Duodenal mucosa (tissue), 2 donors: ENCODE measurements around the gene MYO5B.
"Not testable (repeated sequence)": the region's sequence is repeated elsewhere in the genome, so short reads cannot be mapped to it uniquely, and the experiment has no call there.

Source experiments
- H3K27ac ChIP-seq: one replicate; pipeline ENCODE4 v1.7.0; 2013; ENCODE audit warnings: low read depth, low read length
- H3K27me3 ChIP-seq, 2 donors: one replicate each; pipeline ENCODE4 v1.7.0; 2013; ENCODE audit warnings: low read length in 2 of 2, control low read depth in 1 of 2; ENCODE audit not compliant: insufficient read depth in 2 of 2, control insufficient read depth in 1 of 2
- H3K36me3 ChIP-seq, 2 donors: one replicate each; pipeline ENCODE4 v1.7.0; 2013; ENCODE audit warnings: low read length in 2 of 2, control low read depth in 1 of 2; ENCODE audit not compliant: insufficient read depth in 2 of 2, control insufficient read depth in 1 of 2
- H3K4me1 ChIP-seq, 2 donors: one replicate each; pipeline ENCODE4 v1.7.0; 2013; ENCODE audit warnings: low read length in 2 of 2, control low read depth in 1 of 2; ENCODE audit not compliant: insufficient read depth in 2 of 2, control insufficient read depth in 1 of 2
- H3K4me3 ChIP-seq, 2 donors: one replicate each; pipeline ENCODE4 v1.7.0; 2013; ENCODE audit warnings: low read length in 2 of 2, low read depth in 1 of 2
- H3K9ac ChIP-seq, 2 donors: one replicate each; pipeline ENCODE4 v1.7.0; 2013; ENCODE audit warnings: low read length in 2 of 2, low read depth in 1 of 2
- H3K9me3 ChIP-seq, 2 donors: one replicate each; pipeline ENCODE4 v1.7.0; 2013; ENCODE audit warnings: low read length in 2 of 2, control low read depth in 1 of 2; ENCODE audit not compliant: control insufficient read depth in 1 of 2

MYO5B gene

GRCh38 chr18:49812286-49813068 is 382.5 kb downstream of the MYO5B start:
- Histone ChIP-seq H3K27me3 (no peaks in the 10 kb centered on the region), H3K9ac (peak overlapping the region; percentile 89 to 97), H3K36me3 (no peaks in the 10 kb centered on the region), H3K4me1 (peaks cover 20 to 24% of the 10 kb centered on the region in 2 donors), H3K9me3 (no peaks in the 10 kb centered on the region), H3K27ac (peak overlapping the region; percentile 99), H3K4me3 (peak overlapping the region; percentile 78 to 94)

- no peaks in the 10 kb centered on the region for H3K36me3 ChIP-seq
- H3K9me3 ChIP-seq, result no peaks in the 10 kb centered on the region
- H3K9ac ChIP-seq, result peak overlapping the region in 1 of 2 donors; percentile 89
- H3K27ac ChIP-seq, result no peak overlapping the region
- peak overlapping the region; percentile 45 to 94 for H3K4me3 ChIP-seq
- H3K27me3 ChIP-seq, result no peaks in the 10 kb centered on the region
- H3K4me1 ChIP-seq, result peaks cover 20 to 24% of the 10 kb centered on the region in 2 donors
Observed at GRCh38 chr18:49811151-49811938, 383.6 kb downstream of the MYO5B start.

- not testable (repeated sequence) for H3K9ac ChIP-seq, H3K27ac ChIP-seq, H3K4me3 ChIP-seq, H3K27me3 ChIP-seq, H3K9me3 ChIP-seq, H3K36me3 ChIP-seq
- H3K4me1 ChIP-seq, result peaks cover 16 to 17% of the 10 kb centered on the region in 2 donors
Observed at GRCh38 chr18:49808553-49809191, 386.3 kb downstream of the MYO5B start.

- Histone ChIP-seq H3K9ac (no peak overlapping the region), H3K9me3 (no peaks in the 10 kb centered on the region), H3K4me1 (no peaks in the 10 kb centered on the region), H3K27ac (no peak overlapping the region), H3K36me3 (peaks cover 0 to 11% of the 10 kb centered on the region in 2 donors), H3K27me3 (no peaks in the 10 kb centered on the region), H3K4me3 (no peak overlapping the region)
Observed at GRCh38 chr18:49804096-49804495, 390.9 kb downstream of the MYO5B start.

GRCh38 chr18:49802623-49803022 is 392.3 kb downstream of the MYO5B start:
- Histone ChIP-seq H3K27ac (no peak overlapping the region), H3K4me1 (no peaks in the 10 kb centered on the region), H3K36me3 (peaks cover 4 to 11% of the 10 kb centered on the region in 2 donors)

GRCh38 chr18:49800491-49800890 is 394.5 kb downstream of the MYO5B start:
- H3K27ac ChIP-seq, H3K9ac ChIP-seq, H3K9me3 ChIP-seq, H3K4me1 ChIP-seq, H3K4me3 ChIP-seq, H3K27me3 ChIP-seq: not testable (repeated sequence)
- peaks cover 13 to 26% of the 10 kb centered on the region in 2 donors for H3K36me3 ChIP-seq

More at GRCh38 chr18:49802623-49803022, 392.3 kb downstream of the MYO5B start:
- H3K9ac ChIP-seq, result no peak overlapping the region
- H3K27me3 ChIP-seq, result no peaks in the 10 kb centered on the region
- H3K9me3 ChIP-seq, result no peaks in the 10 kb centered on the region
- H3K4me3 ChIP-seq, result no peak overlapping the region

GRCh38 chr18:49799806-49800205 is 395.1 kb downstream of the MYO5B start:
- not testable (repeated sequence) for H3K27ac ChIP-seq, H3K4me3 ChIP-seq, H3K27me3 ChIP-seq, H3K9ac ChIP-seq, H3K4me1 ChIP-seq, H3K9me3 ChIP-seq
- H3K36me3 ChIP-seq, result peaks cover 13 to 32% of the 10 kb centered on the region in 2 donors

GRCh38 chr18:49798001-49798400 is 396.9 kb downstream of the MYO5B start:
- H3K4me1 ChIP-seq, result no peaks in the 10 kb centered on the region
- H3K9ac ChIP-seq, result no peak overlapping the region
- H3K4me3 ChIP-seq, result no peak overlapping the region
- no peaks in the 10 kb centered on the region for H3K9me3 ChIP-seq
- peaks cover 15 to 45% of the 10 kb centered on the region in 2 donors for H3K36me3 ChIP-seq
- H3K27ac ChIP-seq, result no peak overlapping the region
- H3K27me3 ChIP-seq, result no peaks in the 10 kb centered on the region

- Histone ChIP-seq H3K27me3 (no peaks in the 10 kb centered on the region), H3K4me3 (no peak overlapping the region), H3K27ac (no peak overlapping the region), H3K9ac (no peak overlapping the region), H3K36me3 (peaks cover 23 to 51% of the 10 kb centered on the region in 2 donors), H3K4me1 (no peaks in the 10 kb centered on the region), H3K9me3 (no peaks in the 10 kb centered on the region)
Observed at GRCh38 chr18:49795612-49796552, 399.1 kb downstream of the MYO5B start.
